Spleen (tissue), 11 donors: ENCODE measurements around the gene FAT4. TPM values are rescaled to one million over a fixed set of nuclear protein-coding genes. Genes with fewer than 3 reads are reported as not detected.

ENCODE experiments used
- DNase-seq: peaks from one replicate; pipeline ENCODE4 v3.0.0-alpha.2; 2020
- H3K27ac ChIP-seq, 8 donors: fragments of 200-600 bp; sonication (generic) in 7 of 8; 1 replicate in 4 of 8; 2 replicates in 4 of 8; pipeline versions ENCODE4 v1.5.0 to v1.8.0; 2016 to 2021; ENCODE audit warnings: inconsistent platforms in 4 of 8, mild to moderate bottlenecking in 4 of 8, moderate library complexity in 1 of 8
- H3K27me3 ChIP-seq, 7 donors: fragments of 200-600 bp; sonication (generic) in 6 of 7; replicated peaks in 1 of 7; 1 replicate in 4 of 7; 2 replicates in 3 of 7; pipeline versions ENCODE4 v1.5.0 to v1.8.0; 2016 to 2021; ENCODE audit warnings: inconsistent platforms in 3 of 7, mild to moderate bottlenecking in 1 of 7
- H3K36me3 ChIP-seq, 6 donors: fragments of 200-600 bp; sonication (generic) in 5 of 6; 1 replicate in 4 of 6; 2 replicates in 2 of 6; pipeline versions ENCODE4 v1.5.0 to v1.8.0; 2016 to 2021; ENCODE audit warnings: inconsistent platforms in 2 of 6
- H3K4me1 ChIP-seq, 6 donors: fragments of 200-600 bp; sonication (generic) in 5 of 6; 1 replicate in 3 of 6; 2 replicates in 3 of 6; pipeline versions ENCODE4 v1.5.0 to v1.8.0; 2016 to 2021; ENCODE audit warnings: inconsistent platforms in 3 of 6
- H3K4me3 ChIP-seq, 8 donors: fragments of 200-600 bp; sonication (generic) in 7 of 8; 1 replicate in 4 of 8; 2 replicates in 4 of 8; pipeline versions ENCODE4 v1.5.0 to v1.8.0; 2016 to 2021; ENCODE audit warnings: inconsistent platforms in 4 of 8, mild to moderate bottlenecking in 4 of 8, moderate library complexity in 2 of 8
- H3K9me3 ChIP-seq, 8 donors: fragments of 200-600 bp; sonication (generic) in 7 of 8; 1 replicate in 4 of 8; 2 replicates in 4 of 8; pipeline versions ENCODE4 v1.5.0 to v1.8.0; 2016 to 2021; ENCODE audit warnings: inconsistent platforms in 4 of 8
- POLR2A ChIP-seq, 3 donors: fragments of 450-650 bp; IDR thresholded peaks; one replicate each; pipeline ENCODE4 v1.5.1; 2017; ENCODE audit warnings: antibody characterized with exemption in 3 of 3, mild to moderate bottlenecking in 1 of 3
- POLR2AphosphoS5 ChIP-seq, 3 donors: sonication (generic); formaldehyde crosslinking; IDR thresholded peaks; one replicate each; pipeline ENCODE4 v1.5.1; 2017; ENCODE audit warnings: antibody characterized with exemption in 3 of 3
- WGBS, 5 donors: extraction: QIAGEN DNeasy Blood & Tissue Kit in 3 of 5; methylation state at CpG; one replicate each; pipeline versions ENCODE4 v1.1.5 to v1.1.7; 2013 to 2018; 5-methylcytosine and 5-hydroxymethylcytosine counted together
- intact Hi-C: fragments of 100-400 bp; cut with DNase I; formaldehyde crosslinking; loops from one replicate; pipeline ENCODE4 v1.15.0; 2023; ENCODE audit warnings: low total_unique reads
- polyA plus RNA-seq, 3 donors: library from polyadenylated mRNA; stranded (reverse); fragments of 200-250 nt; gene quantifications; one replicate each; pipeline ENCODE4 v1.2.1, GENCODE V29; 2013
- total RNA-seq, 7 donors: library from RNA; depleted of rRNA in 3 of 7; stranded (reverse); fragments of >200 nt in 3 of 7; fragmentation: NEBNext Ultra II Directional in 4 of 7; extraction: Animal tissue kit (Norgen Biotek cat#: 25700) in 4 of 7; gene quantifications; one replicate each; pipeline versions ENCODE4 v1.1.0 to v1.2.1, GENCODE V29; 2016 to 2021
- TF ChIP-seq, protein P1 (sequence below), 11 experiments: fragments of 200-600 bp in 7 of 11; fragments of 450-650 bp in 4 of 11; sonication (generic) in 4 of 11; IDR thresholded peaks in 8 of 11; conservative IDR thresholded peaks in 3 of 11; 1 replicate in 7 of 11; 2 replicates in 4 of 11; pipeline versions ENCODE4 v1.4.0 to v1.8.0; 2016 to 2021; ENCODE audit warnings: antibody characterized with exemption in 11 of 11, inconsistent platforms in 4 of 11, mild to moderate bottlenecking in 1 of 11
- donor health status: healthy with polysubstance abuse.
- donor health status: DM: no; HTN: no; CAD: no; lungs with moderate emphysema.
- donor health status: DM: no; HTN: no; CAD: no.
- donor health status: Bipolar disorder and iron deficiency.
- donor health status: healthy.
- donor health status: DM: no; HTN: no; CAD: no.
- donor health status: DM: yes; HTN: yes; CAD: no.

FAT4 gene
- total and polyA plus RNA-seq, 10 donors: 0.24 to 41.2 (median 18.2) TPM

DNA sequence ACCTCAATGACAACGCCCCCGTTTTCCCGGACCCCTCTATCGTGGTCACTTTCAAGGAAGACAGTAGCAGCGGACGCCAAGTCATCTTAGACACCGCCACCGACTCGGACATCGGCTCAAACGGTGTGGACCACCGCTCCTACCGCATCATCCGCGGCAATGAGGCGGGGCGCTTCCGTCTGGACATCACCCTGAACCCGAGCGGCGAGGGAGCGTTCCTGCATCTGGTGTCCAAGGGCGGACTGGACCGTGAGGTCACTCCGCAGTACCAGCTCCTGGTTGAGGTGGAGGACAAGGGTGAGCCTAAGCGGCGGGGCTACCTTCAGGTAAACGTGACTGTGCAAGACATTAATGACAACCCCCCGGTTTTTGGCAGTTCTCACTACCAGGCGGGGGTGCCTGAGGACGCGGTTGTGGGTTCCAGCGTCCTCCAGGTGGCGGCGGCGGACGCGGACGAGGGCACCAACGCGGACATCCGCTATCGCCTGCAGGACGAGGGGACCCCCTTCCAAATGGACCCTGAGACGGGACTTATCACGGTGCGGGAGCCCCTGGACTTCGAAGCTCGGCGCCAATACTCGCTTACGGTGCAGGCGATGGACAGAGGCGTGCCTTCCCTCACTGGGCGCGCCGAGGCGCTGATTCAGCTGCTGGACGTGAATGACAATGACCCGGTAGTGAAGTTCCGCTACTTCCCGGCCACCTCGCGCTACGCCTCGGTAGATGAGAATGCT, 2.2 kb downstream of the FAT4 start:
- 3 to 5% (median 3%) methylated on average over 38 to 66 of the region's 66 CpGs for WGBS, 5 donors
- Histone ChIP-seq H3K4me3 (peak overlapping the region; percentile 55 to 82 (median 63)), H3K9me3 (no peaks in the 10 kb centered on the region), H3K27me3 (peaks cover 0 to 58% (median 30%) of the 10 kb centered on the region in 7 donors), H3K36me3 (no peaks in the 10 kb centered on the region), H3K27ac (peak overlapping the region in 7 of 8 donors; percentile 21 to 92 (median 86)), H3K4me1 (peaks cover 4 to 59% (median 29%) of the 10 kb centered on the region in 6 donors)
- intact Hi-C loops: no loop called here
- TF ChIP-seq POLR2AphosphoS5 (IDR thresholded peaks at IDR 0.05): peak; percentile 31 to 58 (median 50)
- no peak for TF ChIP-seq POLR2A (IDR thresholded peaks at IDR 0.05)
- TF ChIP-seq, protein P1, sequence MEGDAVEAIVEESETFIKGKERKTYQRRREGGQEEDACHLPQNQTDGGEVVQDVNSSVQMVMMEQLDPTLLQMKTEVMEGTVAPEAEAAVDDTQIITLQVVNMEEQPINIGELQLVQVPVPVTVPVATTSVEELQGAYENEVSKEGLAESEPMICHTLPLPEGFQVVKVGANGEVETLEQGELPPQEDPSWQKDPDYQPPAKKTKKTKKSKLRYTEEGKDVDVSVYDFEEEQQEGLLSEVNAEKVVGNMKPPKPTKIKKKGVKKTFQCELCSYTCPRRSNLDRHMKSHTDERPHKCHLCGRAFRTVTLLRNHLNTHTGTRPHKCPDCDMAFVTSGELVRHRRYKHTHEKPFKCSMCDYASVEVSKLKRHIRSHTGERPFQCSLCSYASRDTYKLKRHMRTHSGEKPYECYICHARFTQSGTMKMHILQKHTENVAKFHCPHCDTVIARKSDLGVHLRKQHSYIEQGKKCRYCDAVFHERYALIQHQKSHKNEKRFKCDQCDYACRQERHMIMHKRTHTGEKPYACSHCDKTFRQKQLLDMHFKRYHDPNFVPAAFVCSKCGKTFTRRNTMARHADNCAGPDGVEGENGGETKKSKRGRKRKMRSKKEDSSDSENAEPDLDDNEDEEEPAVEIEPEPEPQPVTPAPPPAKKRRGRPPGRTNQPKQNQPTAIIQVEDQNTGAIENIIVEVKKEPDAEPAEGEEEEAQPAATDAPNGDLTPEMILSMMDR (IDR thresholded peaks at IDR 0.05 in 8 of 11, conservative IDR thresholded peaks at IDR 0.05 in 3 of 11): peak in 2 of 11 experiments; percentile 6 to 9
- peak; percentile 72 for DNase-seq

DNA sequence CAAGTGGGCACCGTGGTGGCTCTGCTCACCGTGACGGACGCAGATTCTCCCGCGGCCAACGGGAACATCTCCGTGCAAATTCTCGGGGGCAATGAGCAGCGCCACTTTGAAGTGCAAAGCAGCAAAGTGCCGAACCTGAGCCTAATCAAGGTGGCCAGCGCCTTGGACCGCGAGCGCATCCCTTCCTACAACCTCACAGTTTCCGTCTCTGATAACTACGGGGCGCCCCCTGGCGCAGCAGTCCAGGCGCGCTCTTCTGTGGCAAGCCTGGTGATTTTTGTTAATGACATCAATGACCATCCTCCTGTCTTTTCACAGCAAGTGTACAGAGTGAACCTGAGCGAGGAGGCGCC, 2.7 kb downstream of the FAT4 start:
- peak overlapping the region in 7 of 8 donors; percentile 21 to 92 (median 86) for H3K27ac ChIP-seq
- TF ChIP-seq, protein P1 (IDR thresholded peaks at IDR 0.05 in 8 of 11, conservative IDR thresholded peaks at IDR 0.05 in 3 of 11): peak in 6 of 11 experiments; percentile 23 to 47 (median 34)
- TF ChIP-seq POLR2A (IDR thresholded peaks at IDR 0.05): no peak
- TF ChIP-seq POLR2AphosphoS5 (IDR thresholded peaks at IDR 0.05): peak in 1 of 3 donors; percentile 52
- H3K4me3 ChIP-seq: peak overlapping the region; percentile 55 to 82 (median 63)
- no peaks in the 10 kb centered on the region for H3K9me3 ChIP-seq
- WGBS, 5 donors: 6 to 9% (median 7%) methylated on average over 18 to 23 of the region's 23 CpGs
- intact Hi-C loops: no loop called here
- peaks cover 4 to 64% (median 31%) of the 10 kb centered on the region in 6 donors for H3K4me1 ChIP-seq
- DNase-seq: peak; percentile 76
- peaks cover 0 to 56% (median 30%) of the 10 kb centered on the region in 7 donors for H3K27me3 ChIP-seq
- H3K36me3 ChIP-seq: no peaks in the 10 kb centered on the region

DNA sequence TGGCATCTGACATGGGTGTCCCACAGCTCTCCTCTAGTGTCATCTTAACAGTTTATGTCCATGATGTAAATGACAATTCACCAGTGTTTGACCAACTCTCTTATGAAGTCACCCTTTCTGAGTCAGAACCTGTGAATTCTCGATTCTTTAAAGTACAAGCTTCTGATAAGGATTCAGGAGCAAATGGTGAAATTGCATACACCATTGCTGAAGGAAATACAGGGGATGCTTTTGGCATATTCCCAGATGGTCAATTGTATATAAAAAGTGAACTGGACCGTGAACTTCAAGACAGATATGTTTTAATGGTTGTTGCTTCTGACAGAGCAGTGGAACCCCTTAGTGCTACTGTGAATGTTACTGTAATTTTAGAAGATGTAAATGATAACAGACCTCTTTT, 4.6 kb downstream of the FAT4 start:
- intact Hi-C loops: no loop called here
- Histone ChIP-seq H3K4me3 (peak overlapping the region in 2 of 8 donors; percentile 55 to 80), H3K36me3 (no peaks in the 10 kb centered on the region), H3K4me1 (peaks cover 2 to 57% (median 26%) of the 10 kb centered on the region in 6 donors), H3K27ac (no peak overlapping the region), H3K9me3 (no peaks in the 10 kb centered on the region), H3K27me3 (peaks cover 0 to 46% (median 22%) of the 10 kb centered on the region in 7 donors)
- DNase-seq: no peak
- WGBS, 5 donors: 74 to 77% (median 74%) methylated on average over 2 of the region's 2 CpGs
- TF ChIP-seq POLR2A (IDR thresholded peaks at IDR 0.05) (no peak), POLR2AphosphoS5 (IDR thresholded peaks at IDR 0.05) (no peak)
- TF ChIP-seq, protein P1 (IDR thresholded peaks at IDR 0.05 in 8 of 11, conservative IDR thresholded peaks at IDR 0.05 in 3 of 11): no peak

DNA sequence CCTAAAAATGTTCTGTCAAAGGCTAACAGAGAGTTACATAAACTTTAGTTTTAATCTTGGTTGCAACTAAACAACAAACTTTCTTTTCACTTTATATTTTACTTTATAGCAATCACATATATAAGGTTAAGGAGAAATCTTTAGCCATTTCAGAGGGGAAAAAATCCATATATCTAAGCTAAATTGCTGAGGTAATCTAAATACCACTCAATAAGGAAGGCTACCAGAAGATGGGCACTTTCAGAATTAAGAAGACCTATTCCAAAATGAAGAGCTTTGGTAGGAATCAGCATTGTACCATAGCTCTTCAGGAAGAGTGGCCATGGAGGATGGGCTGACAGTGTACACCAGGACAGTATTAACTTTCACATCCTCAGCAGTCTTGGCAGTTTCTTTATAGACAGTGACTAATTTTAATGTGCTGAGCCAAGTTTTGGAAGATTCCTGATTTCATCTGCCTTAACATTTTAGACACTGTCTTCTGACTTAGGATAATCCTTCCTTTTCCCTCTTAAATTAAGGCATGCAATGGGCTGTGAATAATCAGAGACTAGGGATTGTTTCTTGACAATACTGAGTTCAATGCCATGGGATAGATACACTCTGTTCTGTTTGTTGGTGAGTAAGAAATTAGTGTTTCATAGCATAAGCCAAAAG, 7.1 kb downstream of the FAT4 start:
- Histone ChIP-seq H3K27me3 (peaks cover 0 to 21% (median 9%) of the 10 kb centered on the region in 7 donors), H3K27ac (peak overlapping the region in 7 of 8 donors; percentile 23 to 68 (median 66)), H3K36me3 (no peaks in the 10 kb centered on the region), H3K4me1 (peaks cover 0 to 39% (median 8%) of the 10 kb centered on the region in 6 donors), H3K9me3 (no peaks in the 10 kb centered on the region), H3K4me3 (peak overlapping the region in 4 of 8 donors; percentile 3 to 40 (median 14))
- no peak for DNase-seq
- TF ChIP-seq, protein P1 (IDR thresholded peaks at IDR 0.05 in 8 of 11, conservative IDR thresholded peaks at IDR 0.05 in 3 of 11): no peak
- no peak for TF ChIP-seq POLR2A (IDR thresholded peaks at IDR 0.05)
- TF ChIP-seq POLR2AphosphoS5 (IDR thresholded peaks at IDR 0.05): no peak
- intact Hi-C loops: no loop called here
